Stimulated activated CD8-positive, alpha-beta memory T cell treated with anti-CD3 and anti-CD28 coated beads, Interleukin-12 subunit alpha, Interleukin-12 subunit beta, amount 100 ng/mL, for 24 hours (primary cell): ENCODE data around the gene PNLIPRP2.

Experiments used
- DNase-seq: peaks from one replicate; pipeline ENCODE4 v3.0.0-alpha.2; 2020; ENCODE audit errors: extremely low read depth

PNLIPRP2 gene

GRCh38 chr10:116620423-116621400 lies at the start of gene PNLIPRP2:
Gene PNLIPRP2, plus strand, starts transcription at chr10:116620953.
- DNase-seq = no peak

GRCh38 chr10:116574797-116575196 lies 46.0 kb upstream of the PNLIPRP2 start:
- no peak for DNase-seq

GRCh38 chr10:116587878-116588591 lies 32.7 kb upstream of the PNLIPRP2 start:
- DNase-seq = no peak

GRCh38 chr10:116588995-116589394 lies 31.8 kb upstream of the PNLIPRP2 start:
- no peak for DNase-seq

- DNase-seq = no peak
Observed at GRCh38 chr10:116589926-116590325, 30.8 kb upstream of the PNLIPRP2 start.

- no peak for DNase-seq
Observed at GRCh38 chr10:116590590-116591444, 29.9 kb upstream of the PNLIPRP2 start, which contains the start of gene PNLIPRP1. Gene PNLIPRP1, plus strand, starts transcription at chr10:116590959. Its CDS starts 171 bp downstream, at chr10:116591130.

GRCh38 chr10:116593139-116593740 lies 27.5 kb upstream of the PNLIPRP2 start:
- no peak for DNase-seq

GRCh38 chr10:116594525-116595035 lies 26.2 kb upstream of the PNLIPRP2 start:
- no peak for DNase-seq

GRCh38 chr10:116596062-116596461 lies 24.7 kb upstream of the PNLIPRP2 start:
- no peak for DNase-seq

GRCh38 chr10:116597543-116597942 lies 23.2 kb upstream of the PNLIPRP2 start:
- no peak for DNase-seq

- no peak for DNase-seq
Observed at GRCh38 chr10:116598329-116598728, 22.4 kb upstream of the PNLIPRP2 start.

- no peak for DNase-seq
Observed at GRCh38 chr10:116599991-116600390, 20.8 kb upstream of the PNLIPRP2 start.

GRCh38 chr10:116602648-116603400 lies 17.9 kb upstream of the PNLIPRP2 start:
- no peak for DNase-seq

- DNase-seq = no peak
Observed at GRCh38 chr10:116606061-116606483, 14.7 kb upstream of the PNLIPRP2 start.

GRCh38 chr10:116607336-116607735 lies 13.4 kb upstream of the PNLIPRP2 start:
- no peak for DNase-seq

- no peak for DNase-seq
Observed at GRCh38 chr10:116608686-116609594, 11.8 kb upstream of the PNLIPRP2 start.

GRCh38 chr10:116610443-116611152 lies 10.2 kb upstream of the PNLIPRP2 start:
- no peak for DNase-seq

GRCh38 chr10:116611153-116611545 lies 9.6 kb upstream of the PNLIPRP2 start:
- DNase-seq = no peak
